Thyroid gland (tissue), 4 donors: ENCODE results near the gene GPR137B. TPM values are rescaled to one million over a fixed set of nuclear protein-coding genes. Genes with fewer than 3 reads are reported as not detected.

Source experiments
- DNase-seq, 2 donors: peaks; one replicate each; pipeline ENCODE4 v3.0.0-alpha.2; 2019
- H3K27ac ChIP-seq, 3 donors: fragments of 200-600 bp; sonication (generic); 1 replicate in 2 of 3; 2 replicates in 1 of 3; pipeline ENCODE4 v1.5.1; 2016 to 2019; ENCODE audit warnings: mild to moderate bottlenecking in 1 of 3, moderate library complexity in 1 of 3
- H3K27me3 ChIP-seq: fragments of 200-600 bp; sonication (generic); one replicate; pipeline ENCODE4 v1.5.1; 2019
- H3K36me3 ChIP-seq, 2 donors: fragments of 200-600 bp; sonication (generic); one replicate each; pipeline ENCODE4 v1.5.1; 2016 to 2019
- H3K4me1 ChIP-seq, 2 donors: fragments of 200-600 bp; sonication (generic); one replicate each; pipeline ENCODE4 v1.5.1; 2017 to 2019
- H3K4me3 ChIP-seq, 3 donors: fragments of 200-600 bp; sonication (generic); replicated peaks in 1 of 3; 1 replicate in 2 of 3; 2 replicates in 1 of 3; pipeline ENCODE4 v1.5.1; 2016; ENCODE audit warnings: mild to moderate bottlenecking in 1 of 3
- H3K9me3 ChIP-seq: fragments of 200-600 bp; sonication (generic); one replicate; pipeline ENCODE4 v1.5.1; 2017
- CTCF ChIP-seq, 6 experiments: fragments of 200-600 bp in 3 of 6; fragments of 450-650 bp in 3 of 6; sonication (generic) in 3 of 6; IDR thresholded peaks; one replicate each; pipeline ENCODE4 v1.5.1; 2016 to 2019; ENCODE audit warnings: antibody characterized with exemption in 6 of 6, mild to moderate bottlenecking in 2 of 6, inconsistent platforms in 1 of 6, moderate library complexity in 1 of 6
- POLR2A ChIP-seq, 2 donors: fragments of 450-650 bp; IDR thresholded peaks; one replicate each; pipeline ENCODE4 v1.6.1; 2017; ENCODE audit warnings: antibody characterized with exemption in 2 of 2, mild to moderate bottlenecking in 2 of 2, moderate library complexity in 1 of 2
- WGBS, 2 donors: methylation state at CpG; one replicate each; pipeline ENCODE4 v1.1.5; 2017; 5-methylcytosine and 5-hydroxymethylcytosine counted together
- intact Hi-C: fragments of 100-400 bp; cut with DNase I; formaldehyde crosslinking; loops from one replicate; pipeline ENCODE4 v1.15.1; 2023
- total RNA-seq, 4 donors: library from RNA; depleted of rRNA; stranded (reverse); fragments of >200 nt; gene quantifications; one replicate each; pipeline ENCODE4 v1.2.3, GENCODE V29; 2016

GPR137B gene
- total RNA-seq, 4 donors from 2014 or later, result 15.1 to 30.0 (median 15.6) TPM

- no peak overlapping the region for H3K4me3 ChIP-seq
- no peaks in the 10 kb centered on the region for H3K27me3 ChIP-seq
- H3K9me3 ChIP-seq, result no peaks in the 10 kb centered on the region
- 43 to 46% methylated on average over 12 of the region's 12 CpGs for WGBS, 2 donors
- H3K27ac ChIP-seq, result peak overlapping the region in 1 of 3 donors; percentile 27
- no peaks in the 10 kb centered on the region for H3K36me3 ChIP-seq
- TF ChIP-seq CTCF (IDR thresholded peaks at IDR 0.05), result no peak
- no peak for TF ChIP-seq POLR2A (IDR thresholded peaks at IDR 0.05)
- peak; percentile 75 to 76 for DNase-seq
- peaks cover 28 to 36% of the 10 kb centered on the region in 2 donors for H3K4me1 ChIP-seq
- intact Hi-C loops, result no loop called here
Observed at GRCh38 chr1:236144446-236145150, 2.3 kb downstream of the GPR137B start.

DNA sequence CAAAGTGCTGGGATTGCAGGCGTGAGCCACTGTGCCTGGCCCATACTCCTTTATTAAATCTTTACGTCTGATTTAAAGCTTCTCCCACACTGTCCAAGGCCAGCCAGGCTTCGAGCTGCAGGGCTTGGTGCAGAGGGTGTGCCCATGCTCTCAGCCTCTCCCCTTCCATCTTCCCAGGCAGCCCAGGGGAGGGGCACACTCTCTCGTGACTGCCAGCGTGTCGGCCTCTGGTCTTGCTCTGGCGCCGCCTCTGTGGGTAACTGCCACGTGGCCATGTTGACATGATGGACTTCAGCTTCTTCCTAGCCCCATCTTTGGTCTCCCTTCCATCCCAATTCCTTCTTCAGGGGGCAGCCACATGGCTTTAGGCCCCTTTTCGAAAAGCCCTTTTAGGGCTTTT, 4.7 kb downstream of the GPR137B start:
- intact Hi-C loops, result no loop called here
- WGBS, 2 donors, result 74 to 85% methylated on average over 10 of the region's 10 CpGs
- H3K4me3 ChIP-seq, result no peak overlapping the region
- TF ChIP-seq CTCF (IDR thresholded peaks at IDR 0.05), result no peak
- DNase-seq, result peak; percentile 29 to 54
- no peaks in the 10 kb centered on the region for H3K9me3 ChIP-seq
- H3K36me3 ChIP-seq, result no peaks in the 10 kb centered on the region
- H3K4me1 ChIP-seq, result peaks cover 25 to 52% of the 10 kb centered on the region in 2 donors
- H3K27me3 ChIP-seq, result no peaks in the 10 kb centered on the region
- H3K27ac ChIP-seq, result no peak overlapping the region

- H3K4me3 ChIP-seq, result no peak overlapping the region
- no peaks in the 10 kb centered on the region for H3K27me3 ChIP-seq
- DNase-seq, result no peak
- H3K9me3 ChIP-seq, result no peaks in the 10 kb centered on the region
- 86 to 95% methylated on average over 14 of the region's 17 CpGs for WGBS, 2 donors
- TF ChIP-seq CTCF (IDR thresholded peaks at IDR 0.05), result no peak
- no peak for TF ChIP-seq POLR2A (IDR thresholded peaks at IDR 0.05)
- H3K4me1 ChIP-seq, result peaks cover 25 to 52% of the 10 kb centered on the region in 2 donors
- no peak overlapping the region for H3K27ac ChIP-seq
- intact Hi-C loops, result no loop called here
- H3K36me3 ChIP-seq, result no peaks in the 10 kb centered on the region
Observed at GRCh38 chr1:236147521-236148469, 5.5 kb downstream of the GPR137B start.

DNA sequence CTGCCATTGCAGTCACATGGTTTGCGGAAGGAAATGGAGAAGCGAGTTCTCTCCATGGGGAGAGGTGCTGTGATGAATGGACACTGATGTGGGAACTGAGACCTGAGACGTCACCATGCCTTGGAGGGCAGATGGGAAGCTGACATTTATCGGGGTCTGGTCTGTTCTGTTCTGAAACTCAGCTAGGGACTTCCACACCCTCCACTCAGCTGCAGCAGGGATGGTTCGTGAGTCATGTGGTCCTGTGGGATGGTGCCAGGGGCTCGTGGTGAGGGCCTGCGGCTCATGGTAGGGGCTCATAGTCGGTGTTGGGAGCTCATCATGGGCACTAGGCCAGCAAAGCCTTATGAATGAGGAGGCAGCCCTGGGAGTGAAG, 6.1 kb downstream of the GPR137B start:
- 72 to 80% methylated on average over 8 of the region's 8 CpGs for WGBS, 2 donors

More for the DNA sequence above, 6.1 kb downstream of the GPR137B start:
- intact Hi-C loops, result no loop called here
- Histone ChIP-seq H3K4me1 (peaks cover 20 to 50% of the 10 kb centered on the region in 2 donors), H3K27ac (peak overlapping the region in 1 of 3 donors; percentile 84), H3K36me3 (no peaks in the 10 kb centered on the region), H3K4me3 (no peak overlapping the region), H3K27me3 (no peaks in the 10 kb centered on the region), H3K9me3 (no peaks in the 10 kb centered on the region)
- TF ChIP-seq POLR2A (IDR thresholded peaks at IDR 0.05), result no peak
- TF ChIP-seq CTCF (IDR thresholded peaks at IDR 0.05), result no peak
- DNase-seq, result peak in 1 of 2 donors; percentile 18
